Measurements from ENCODE around the gene ATG4D.

ATG4D gene

GRCh38 chr19:10557603-10558197 lies 14.0 kb downstream of the ATG4D start:
- H3K4me3 ChIP-seq (ENCODE audit: low read depth, low read length) = no peak overlapping the region
- in situ Hi-C loops (cut with HindIII; ENCODE audit: low sequenced_read_pairs) = no loop called here
- DNase-seq (ENCODE audit: low read depth) = no peak
- no peak for TF ChIP-seq CTCF (IDR thresholded peaks at IDR 0.05; ENCODE audit: low read depth, low read length, missing control alignments)

GRCh38 chr19:10560154-10560553 lies 16.4 kb downstream of the ATG4D start:
- no peak for TF ChIP-seq CTCF (IDR thresholded peaks at IDR 0.05; ENCODE audit: low read depth, low read length, missing control alignments)
- DNase-seq (ENCODE audit: low read depth) = no peak
- in situ Hi-C loops (cut with HindIII; ENCODE audit: low sequenced_read_pairs) = no loop called here
- H3K4me3 ChIP-seq (ENCODE audit: low read depth, low read length) = no peak overlapping the region

GRCh38 chr19:10562609-10563008 lies 18.9 kb downstream of the ATG4D start:
- no peak overlapping the region for H3K4me3 ChIP-seq (ENCODE audit: low read depth, low read length)
- no peak for DNase-seq (ENCODE audit: low read depth)
- in situ Hi-C loops (cut with HindIII; ENCODE audit: low sequenced_read_pairs) = no loop called here
- TF ChIP-seq CTCF (IDR thresholded peaks at IDR 0.05; ENCODE audit: low read depth, low read length, missing control alignments) = no peak

GRCh38 chr19:10565028-10565566 lies 21.4 kb downstream of the ATG4D start:
- peak; percentile 48 for TF ChIP-seq CTCF (IDR thresholded peaks at IDR 0.05; ENCODE audit: low read depth, low read length, missing control alignments)
- in situ Hi-C loops (cut with HindIII; ENCODE audit: low sequenced_read_pairs) = no loop called here
- no peak for DNase-seq (ENCODE audit: low read depth)
- H3K4me3 ChIP-seq (ENCODE audit: low read depth, low read length) = peak overlapping the region; percentile 90

GRCh38 chr19:10565567-10566407 lies 22.1 kb downstream of the ATG4D start, which contains the start of gene KRI1:
Gene KRI1 (minus strand): TSS chr19:10566010. CDS start chr19:10565999, 11 bp downstream.
- in situ Hi-C loops (cut with HindIII; ENCODE audit: low sequenced_read_pairs) = no loop called here
- DNase-seq (ENCODE audit: low read depth) = peak; percentile 91
- H3K4me3 ChIP-seq (ENCODE audit: low read depth, low read length) = peak within 1 kb of the TSS; percentile 90
- peak; percentile 40 for TF ChIP-seq CTCF (IDR thresholded peaks at IDR 0.05; ENCODE audit: low read depth, low read length, missing control alignments)

GRCh38 chr19:10566408-10566657 lies 22.6 kb downstream of the ATG4D start:
- no peak for DNase-seq (ENCODE audit: low read depth)
- in situ Hi-C loops (cut with HindIII; ENCODE audit: low sequenced_read_pairs) = no loop called here
- peak overlapping the region; percentile 90 for H3K4me3 ChIP-seq (ENCODE audit: low read depth, low read length)
- TF ChIP-seq CTCF (IDR thresholded peaks at IDR 0.05; ENCODE audit: low read depth, low read length, missing control alignments) = no peak
